Transverse colon (tissue), 4 donors: ENCODE measurements around the gene MISP3. TPM values are rescaled to one million over a fixed set of nuclear protein-coding genes. Genes with fewer than 3 reads are reported as not detected.

ENCODE experiments used
- DNase-seq: peaks from one replicate; pipeline ENCODE4 v3.0.0-alpha.2; 2019
- H3K27ac ChIP-seq, 4 donors: fragments of 200-600 bp; sonication (generic); 2 replicates each; pipeline ENCODE4 v1.5.1; 2016 to 2018; ENCODE audit warnings: inconsistent platforms in 4 of 4
- H3K27me3 ChIP-seq: fragments of 200-600 bp; sonication (generic); 2 replicates; pipeline ENCODE4 v1.5.1; 2017; ENCODE audit warnings: inconsistent platforms
- H3K36me3 ChIP-seq, 4 donors: fragments of 200-600 bp; sonication (generic); 2 replicates each; pipeline ENCODE4 v1.5.1; 2017 to 2019; ENCODE audit warnings: inconsistent platforms in 4 of 4
- H3K4me1 ChIP-seq, 4 donors: fragments of 200-600 bp; sonication (generic); 2 replicates each; pipeline ENCODE4 v1.5.1; 2017 to 2020; ENCODE audit warnings: inconsistent platforms in 4 of 4
- H3K4me3 ChIP-seq, 4 donors: fragments of 200-600 bp; sonication (generic); 1 replicate in 1 of 4; 2 replicates in 3 of 4; pipeline versions ENCODE4 v1.5.1 to v1.6.1; 2017 to 2019; ENCODE audit warnings: inconsistent platforms in 4 of 4
- H3K9me3 ChIP-seq, 2 donors: fragments of 200-600 bp; sonication (generic); 2 replicates each; pipeline ENCODE4 v1.5.1; 2017 to 2019; ENCODE audit warnings: inconsistent platforms in 2 of 2
- EP300 ChIP-seq: sonication (generic); formaldehyde crosslinking; IDR thresholded peaks from one replicate; pipeline ENCODE4 v1.6.1; 2017; ENCODE audit warnings: antibody characterized with exemption, low read depth
- POLR2A ChIP-seq: fragments of 450-650 bp; IDR thresholded peaks from one replicate; pipeline ENCODE4 v1.6.1; 2016; ENCODE audit warnings: antibody characterized with exemption, mild to moderate bottlenecking, moderate library complexity
- POLR2AphosphoS5 ChIP-seq, 3 donors: sonication (generic); formaldehyde crosslinking; IDR thresholded peaks; one replicate each; pipeline ENCODE4 v1.6.1; 2016; ENCODE audit warnings: antibody characterized with exemption in 3 of 3
- WGBS, 2 donors: methylation state at CpG; one replicate each; pipeline ENCODE4 v1.1.5; 2018; ENCODE audit warnings: low coverage in 1 of 2; 5-methylcytosine and 5-hydroxymethylcytosine counted together
- in situ Hi-C, 4 donors: fragments of 200-750 bp; cut with MboI; loops; one replicate each; pipeline versions ENCODE4 v1.15.0 to v1.15.1; 2017; ENCODE audit warnings: low sequenced_read_pairs in 3 of 4, low pct_ligation_motif_present in 1 of 4, low pct_unique_long_range_greater_than_20kb in 1 of 4
- intact Hi-C: fragments of 100-400 bp; cut with DNase I; formaldehyde crosslinking; loops from one replicate; pipeline ENCODE4 v1.15.1; 2023; ENCODE audit warnings: low total_unique reads
- total RNA-seq, 4 donors: library from RNA; depleted of rRNA; stranded (reverse); fragments of >200 nt; gene quantifications; one replicate each; pipeline ENCODE4 v1.1.0, GENCODE V29; 2016
- TF ChIP-seq, protein P1 (sequence below), 5 experiments: fragments of 200-600 bp in 3 of 5; fragments of 450-650 bp in 2 of 5; sonication (generic) in 3 of 5; IDR thresholded peaks; 1 replicate in 2 of 5; 2 replicates in 3 of 5; pipeline ENCODE4 v1.5.1; 2016 to 2017; ENCODE audit warnings: antibody characterized with exemption in 5 of 5, inconsistent platforms in 3 of 5, mild to moderate bottlenecking in 2 of 5, moderate library complexity in 1 of 5

Gene MISP3
- total RNA-seq, 4 donors from 2014 or later: 23.8 to 115 (median 35.8) TPM

DNA sequence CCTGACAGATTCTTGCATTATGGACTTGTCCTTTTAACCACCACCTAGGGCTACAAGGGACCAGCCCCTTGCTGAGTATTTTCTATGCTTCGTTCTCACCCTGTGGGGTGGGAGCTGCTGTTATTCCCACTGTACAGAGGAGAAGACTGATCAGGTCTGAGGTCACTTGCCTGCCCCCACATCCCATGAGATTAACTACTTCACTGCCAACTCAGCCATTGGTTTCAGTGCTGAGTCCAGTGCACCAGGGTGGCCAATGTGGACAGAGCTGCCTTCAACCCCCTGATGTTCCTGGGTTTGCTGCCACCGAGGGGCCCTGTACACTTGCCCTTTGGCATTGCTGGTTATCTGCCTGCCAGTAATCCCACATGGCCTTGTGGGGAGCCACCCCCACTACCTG lies 38.1 kb downstream of the MISP3 start:
- intact Hi-C loops (no loop called here), in situ Hi-C loops (no loop called here)
- H3K27ac ChIP-seq: no peak overlapping the region
- no peak for DNase-seq
- H3K27me3 ChIP-seq: no peaks in the 10 kb centered on the region
- no peaks in the 10 kb centered on the region for H3K36me3 ChIP-seq
- TF ChIP-seq EP300 (no peak), POLR2AphosphoS5 (IDR thresholded peaks at IDR 0.05) (no peak), POLR2A (no peak)
- TF ChIP-seq, protein P1, sequence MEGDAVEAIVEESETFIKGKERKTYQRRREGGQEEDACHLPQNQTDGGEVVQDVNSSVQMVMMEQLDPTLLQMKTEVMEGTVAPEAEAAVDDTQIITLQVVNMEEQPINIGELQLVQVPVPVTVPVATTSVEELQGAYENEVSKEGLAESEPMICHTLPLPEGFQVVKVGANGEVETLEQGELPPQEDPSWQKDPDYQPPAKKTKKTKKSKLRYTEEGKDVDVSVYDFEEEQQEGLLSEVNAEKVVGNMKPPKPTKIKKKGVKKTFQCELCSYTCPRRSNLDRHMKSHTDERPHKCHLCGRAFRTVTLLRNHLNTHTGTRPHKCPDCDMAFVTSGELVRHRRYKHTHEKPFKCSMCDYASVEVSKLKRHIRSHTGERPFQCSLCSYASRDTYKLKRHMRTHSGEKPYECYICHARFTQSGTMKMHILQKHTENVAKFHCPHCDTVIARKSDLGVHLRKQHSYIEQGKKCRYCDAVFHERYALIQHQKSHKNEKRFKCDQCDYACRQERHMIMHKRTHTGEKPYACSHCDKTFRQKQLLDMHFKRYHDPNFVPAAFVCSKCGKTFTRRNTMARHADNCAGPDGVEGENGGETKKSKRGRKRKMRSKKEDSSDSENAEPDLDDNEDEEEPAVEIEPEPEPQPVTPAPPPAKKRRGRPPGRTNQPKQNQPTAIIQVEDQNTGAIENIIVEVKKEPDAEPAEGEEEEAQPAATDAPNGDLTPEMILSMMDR (IDR thresholded peaks at IDR 0.05): no peak
- WGBS, 2 donors: 81 to 83% methylated on average over 1 to 2 of the region's 2 CpGs
- no peaks in the 10 kb centered on the region for H3K9me3 ChIP-seq
- H3K4me3 ChIP-seq: no peak overlapping the region
- peaks cover 20 to 55% (median 24%) of the 10 kb centered on the region in 4 donors for H3K4me1 ChIP-seq

DNA sequence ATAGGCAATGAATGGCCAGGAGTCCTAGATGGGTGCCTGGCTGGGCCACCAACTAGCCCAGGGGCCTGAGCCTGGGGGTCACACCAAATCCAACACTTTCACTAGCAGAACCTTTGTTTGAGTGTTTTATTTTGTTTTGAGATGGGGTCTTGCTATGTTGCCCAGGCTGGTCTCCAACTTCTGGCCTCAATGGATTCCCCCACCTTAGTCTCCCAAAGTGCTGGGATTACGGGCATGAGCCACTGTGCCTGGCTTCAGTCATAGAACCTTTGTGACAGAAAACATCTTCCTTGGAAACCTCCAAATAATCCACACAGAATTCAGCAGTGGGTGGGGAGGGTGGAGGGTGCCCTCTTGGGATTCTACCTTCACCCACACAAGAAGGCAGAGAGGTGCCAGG lies 38.9 kb downstream of the MISP3 start:
- intact Hi-C loops: no loop called here
- Histone ChIP-seq H3K27me3 (no peaks in the 10 kb centered on the region), H3K36me3 (no peaks in the 10 kb centered on the region), H3K9me3 (no peaks in the 10 kb centered on the region), H3K27ac (peak overlapping the region in 1 of 4 donors; percentile 75), H3K4me1 (peaks cover 26 to 59% (median 32%) of the 10 kb centered on the region in 4 donors), H3K4me3 (no peak overlapping the region)
- no peak for DNase-seq
- no peak for TF ChIP-seq POLR2A
- in situ Hi-C loops: no loop called here
- 92% methylated on average over 1 of the region's 1 CpG; no CpG with 5 or more reads in 1 of the 2 donors for WGBS, 2 donors

DNA sequence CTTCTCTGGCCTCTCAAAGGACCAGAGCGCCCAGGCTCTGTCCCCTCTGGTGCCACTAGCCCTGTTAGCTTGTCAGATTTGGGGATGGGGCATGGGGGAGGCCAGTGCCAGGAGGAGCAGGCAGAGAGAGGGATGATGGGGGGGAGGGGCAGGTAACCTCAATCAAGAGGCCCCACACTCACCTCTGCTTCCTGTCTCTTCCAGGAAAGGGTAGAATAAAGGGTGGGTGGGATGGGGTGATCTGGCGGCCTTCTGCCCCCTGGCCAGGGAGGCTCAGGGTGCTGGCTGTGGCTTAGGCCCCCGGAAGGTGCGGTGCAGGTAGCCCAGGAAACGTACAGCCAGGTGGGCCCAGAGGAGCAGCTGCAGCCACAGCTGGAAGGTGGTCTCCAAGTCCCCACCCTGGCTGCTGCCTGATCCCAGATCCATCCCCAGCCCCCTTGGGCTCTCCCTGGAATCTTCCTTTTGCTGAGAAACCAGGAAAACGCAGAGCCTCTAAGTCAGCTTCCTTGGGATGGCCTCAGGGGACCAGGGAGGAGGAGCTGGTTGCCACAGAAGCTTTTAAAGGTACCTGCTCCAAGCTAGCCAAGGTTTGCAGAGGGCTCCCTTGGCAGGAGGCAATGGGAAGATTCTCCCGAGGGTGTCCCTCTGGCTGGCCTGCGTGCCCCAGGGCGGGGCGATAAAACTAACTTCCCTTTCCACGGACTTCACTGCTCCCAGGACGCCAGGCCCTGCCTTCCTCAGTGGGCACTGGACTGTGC lies 39.6 kb downstream of the MISP3 start:
- Histone ChIP-seq H3K36me3 (no peaks in the 10 kb centered on the region), H3K4me3 (peak overlapping the region in 1 of 4 donors; percentile 16), H3K27me3 (no peaks in the 10 kb centered on the region), H3K4me1 (peaks cover 28 to 65% (median 38%) of the 10 kb centered on the region in 4 donors), H3K9me3 (no peaks in the 10 kb centered on the region), H3K27ac (peak overlapping the region; percentile 73 to 100 (median 80))
- TF ChIP-seq, protein P1 (IDR thresholded peaks at IDR 0.05): no peak
- TF ChIP-seq POLR2A: no peak
- DNase-seq: no peak
- 65 to 80% methylated on average over 4 to 12 of the region's 12 CpGs for WGBS, 2 donors
- intact Hi-C loops: no loop called here
- in situ Hi-C loops: no loop called here

DNA sequence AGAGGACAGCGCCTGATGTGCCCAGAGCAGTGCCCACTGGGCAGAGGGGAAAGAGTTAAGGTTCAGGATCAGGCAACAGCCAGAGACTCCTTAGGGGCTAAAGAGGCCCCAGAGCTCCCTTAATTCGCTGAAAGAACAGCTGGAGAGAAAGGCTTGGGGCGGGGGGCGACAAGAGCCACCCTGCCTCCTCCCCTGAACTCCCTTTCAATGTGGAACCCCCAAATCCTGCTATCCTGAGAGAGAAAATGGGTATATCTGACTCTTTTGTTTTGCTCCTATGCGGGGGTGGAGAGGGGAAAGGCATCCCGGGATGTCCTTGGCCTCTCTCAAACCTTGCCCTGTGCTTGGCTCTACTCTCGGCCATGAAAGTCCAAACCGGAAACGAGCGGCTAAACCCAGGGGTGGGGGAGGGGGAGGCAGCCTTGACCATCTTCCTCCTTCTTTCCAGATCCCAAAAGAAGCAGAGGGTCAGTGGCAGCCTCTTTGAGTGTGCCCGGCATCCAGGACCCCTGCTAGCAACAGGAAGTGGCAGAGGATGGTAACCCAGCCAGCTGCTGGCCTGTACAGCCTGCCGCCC lies 40.3 kb downstream of the MISP3 start:
- WGBS, 2 donors: 62 to 80% methylated on average over 1 to 11 of the region's 12 CpGs
- Histone ChIP-seq H3K27ac (peak overlapping the region; percentile 73 to 100 (median 80)), H3K27me3 (no peaks in the 10 kb centered on the region), H3K4me1 (peaks cover 28 to 61% (median 38%) of the 10 kb centered on the region in 4 donors), H3K36me3 (no peaks in the 10 kb centered on the region), H3K9me3 (no peaks in the 10 kb centered on the region), H3K4me3 (peak overlapping the region in 1 of 4 donors; percentile 16)
- intact Hi-C loops (no loop called here), in situ Hi-C loops (no loop called here)
- DNase-seq: no peak
- TF ChIP-seq, protein P1 (IDR thresholded peaks at IDR 0.05): no peak
- TF ChIP-seq EP300 (no peak), POLR2AphosphoS5 (IDR thresholded peaks at IDR 0.05) (no peak), POLR2A (no peak)
